NCI-H82 treated with DMSO at 0.1 percent for 48 hours (cell line): ENCODE data around the gene LDB1.

ENCODE experiments used
- DNase-seq: peaks from one replicate; lab custom pipeline; 2025; ENCODE audit not compliant: unreplicated experiment; lab: John Stamatoyannopoulos, UW

LDB1 gene

DNA sequence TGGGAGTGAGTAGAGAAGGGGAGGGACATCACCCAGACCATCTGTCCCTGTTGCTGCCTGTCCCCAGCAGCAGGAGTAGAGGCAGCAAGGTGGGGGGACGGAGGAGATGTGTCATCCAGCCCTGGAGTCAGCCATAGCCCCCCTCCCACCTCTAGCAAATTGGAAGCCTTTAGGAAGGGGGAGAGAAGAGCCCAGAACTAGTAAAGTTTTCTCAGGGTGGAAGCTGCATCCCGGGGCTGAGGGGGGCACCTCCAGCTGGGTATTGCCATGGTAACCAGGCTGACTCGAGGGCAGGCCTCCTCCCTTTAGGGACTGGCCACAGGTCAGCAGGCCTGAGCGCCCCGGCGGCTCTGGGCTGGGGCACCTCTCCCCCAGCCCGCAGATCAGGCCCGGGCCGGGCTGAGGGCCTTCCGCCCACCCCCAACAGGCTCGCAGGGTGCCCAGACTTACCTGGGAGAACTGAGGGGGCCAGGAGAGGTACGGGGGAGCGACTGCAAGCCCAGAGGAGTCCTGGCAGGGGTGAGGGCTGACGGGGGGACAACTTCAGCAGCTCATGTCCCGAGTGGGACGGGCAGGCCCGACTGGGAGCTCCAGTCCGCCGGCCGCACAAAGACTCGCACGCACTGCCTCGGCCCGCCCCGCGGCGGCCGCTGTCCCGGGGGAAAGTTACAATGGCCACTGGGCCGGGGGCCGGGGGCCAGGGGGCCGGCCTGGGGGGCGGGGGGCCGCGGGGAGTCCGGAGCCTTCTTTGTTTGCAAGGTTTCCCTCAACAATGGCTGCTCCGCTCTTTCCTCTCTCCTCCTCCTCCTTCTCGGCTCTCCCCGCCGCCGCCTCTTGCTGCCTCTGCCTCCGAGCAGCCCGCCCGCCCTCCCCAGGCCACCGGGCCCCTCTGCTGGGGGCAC, 6.0 kb downstream of the LDB1 start:
- peak; percentile 50 for DNase-seq

DNA sequence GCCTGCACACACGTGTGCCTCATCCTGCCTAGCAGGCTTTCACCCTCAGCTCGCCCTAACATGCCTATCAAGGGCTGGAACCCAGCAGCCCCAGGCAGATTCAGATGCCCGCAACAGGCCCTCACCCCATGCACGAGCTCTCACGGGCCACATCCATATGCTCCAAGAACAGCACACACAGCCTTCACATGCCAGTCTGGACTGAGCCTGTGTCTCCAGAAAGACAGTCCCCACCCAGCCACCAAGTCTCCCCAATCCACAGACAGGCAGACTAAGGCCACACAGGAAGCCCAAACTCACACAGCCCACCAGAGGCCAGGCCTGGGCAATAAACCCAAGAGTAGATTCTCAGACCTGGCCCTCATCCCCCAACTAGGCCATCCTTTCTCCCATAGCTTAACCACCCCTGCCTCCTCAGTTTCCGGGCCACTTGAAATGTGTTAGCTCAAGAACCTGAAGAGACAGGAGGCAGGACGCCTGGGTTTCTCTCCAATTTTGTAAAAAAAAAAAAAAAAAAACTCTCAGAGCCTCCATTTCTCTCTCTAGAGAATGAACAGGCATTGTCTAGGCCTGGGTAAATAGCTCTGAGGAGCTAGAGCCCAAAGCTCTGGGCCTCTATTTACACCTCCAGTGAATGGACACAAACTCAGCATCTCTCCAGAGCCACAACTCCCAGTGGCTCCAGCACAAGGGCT, 6.8 kb downstream of the LDB1 start:
- no peak for DNase-seq

DNA sequence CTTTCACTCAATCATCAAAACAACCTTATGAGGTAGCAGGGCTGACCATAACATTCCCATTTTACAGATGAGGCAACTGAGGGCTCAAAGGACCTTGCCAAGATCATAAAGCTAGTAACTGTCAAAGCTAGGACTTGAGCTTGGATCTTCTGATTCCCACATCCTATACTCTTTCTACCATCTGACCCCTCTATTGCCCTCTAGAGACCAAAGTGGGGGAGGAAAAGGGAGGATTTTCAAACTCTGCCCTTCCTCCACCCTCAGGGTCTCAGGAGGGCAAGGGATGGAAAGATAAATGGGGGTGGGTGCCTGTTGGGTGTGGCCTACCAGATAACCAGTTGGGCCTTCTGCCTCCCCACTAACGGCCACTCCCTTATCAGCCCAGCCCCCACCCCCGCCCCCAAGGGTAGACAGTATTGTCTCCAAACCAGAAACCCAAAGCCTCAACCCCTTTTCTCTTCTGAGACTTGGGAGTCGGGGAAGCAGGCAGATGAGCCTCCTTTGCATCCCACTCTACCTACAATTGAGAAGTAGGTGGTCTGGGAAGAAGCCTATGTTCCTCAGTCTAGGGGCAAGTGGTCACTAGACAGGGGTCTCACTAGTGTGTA, 7.9 kb downstream of the LDB1 start:
- no peak for DNase-seq

DNA sequence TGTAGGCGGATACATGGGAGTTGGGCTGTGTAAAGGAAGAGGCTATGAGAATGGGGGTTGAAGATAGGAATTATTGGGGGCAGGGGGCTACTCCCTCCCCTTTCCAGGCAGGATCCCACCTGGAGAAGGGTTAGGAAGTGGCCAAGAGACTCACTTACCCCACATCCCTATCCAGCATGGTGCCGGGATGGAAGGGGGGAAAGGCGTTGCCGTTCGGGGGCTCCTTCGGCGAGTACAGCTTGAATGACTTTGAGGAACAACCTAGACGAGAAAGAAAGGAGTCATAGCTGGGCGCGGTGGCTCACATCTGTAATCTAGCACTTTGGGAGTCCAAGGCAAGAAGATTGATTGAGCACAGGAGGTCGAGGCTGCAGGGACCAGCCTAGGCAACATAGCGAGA, 8.9 kb downstream of the LDB1 start:
- DNase-seq = no peak

DNA sequence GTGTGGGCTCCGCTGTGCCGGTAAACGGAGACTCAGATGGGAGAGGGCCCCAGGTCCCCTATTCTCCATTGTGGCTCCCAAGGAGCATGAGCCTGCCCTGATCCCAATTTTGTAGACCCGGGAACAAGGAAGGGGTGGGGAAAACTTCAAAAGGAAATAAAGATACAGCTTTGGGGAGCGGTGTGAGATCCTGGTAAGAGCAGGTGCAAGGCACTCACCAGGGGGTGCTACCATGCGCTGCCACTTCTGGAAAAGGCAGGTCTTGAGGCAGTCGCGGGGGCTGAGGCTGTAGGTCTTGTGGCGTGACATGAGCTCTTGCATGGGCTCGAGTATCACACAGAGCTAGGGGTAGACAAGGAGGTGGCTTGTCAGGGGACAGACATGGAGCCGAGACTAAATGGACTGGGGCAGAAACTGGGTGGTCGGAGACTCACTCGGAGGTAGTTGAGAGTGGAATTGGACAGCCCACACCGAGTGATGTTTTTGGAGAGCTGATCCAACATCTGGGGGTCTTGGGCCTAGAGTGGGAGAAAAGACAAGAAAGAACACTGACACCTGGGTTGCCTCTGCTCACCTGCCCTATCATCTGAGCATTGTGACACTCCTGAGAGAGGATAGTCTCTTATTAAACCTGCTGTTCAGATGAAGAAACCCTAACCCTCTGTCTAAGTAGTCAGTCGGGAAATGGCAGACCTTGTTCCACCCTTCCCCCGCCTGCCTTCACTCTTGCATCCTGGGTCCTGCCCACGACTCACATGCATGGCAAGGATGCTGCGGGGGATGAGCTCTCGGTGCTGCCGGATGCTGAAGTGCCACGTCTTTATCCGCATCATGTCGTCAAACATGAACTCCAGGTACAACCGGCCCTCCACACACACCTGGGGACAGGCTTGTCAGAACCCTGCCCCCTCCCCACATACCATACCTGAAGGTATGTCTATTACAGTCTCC, 10.7 kb downstream of the LDB1 start:
- no peak for DNase-seq

DNA sequence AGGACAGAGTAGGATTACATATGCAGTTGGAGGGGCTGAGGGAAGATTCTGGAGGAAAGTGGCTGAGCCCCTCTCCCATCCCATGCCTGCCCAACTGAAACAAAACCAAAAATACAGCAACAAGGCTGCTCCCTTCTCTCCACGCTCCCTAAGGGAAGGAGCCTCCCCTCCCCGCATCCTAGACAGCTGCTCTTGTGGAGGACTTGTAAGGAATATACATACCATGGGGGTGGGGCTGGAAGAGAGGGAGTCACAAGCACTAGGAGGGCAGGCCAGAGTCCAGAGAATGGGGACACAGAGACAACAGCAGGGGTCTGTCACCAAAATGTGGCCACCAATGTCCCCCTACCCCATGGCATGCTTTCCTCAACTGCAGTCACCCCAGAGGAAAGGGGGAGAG, 13.2 kb downstream of the LDB1 start:
- no peak for DNase-seq

DNA sequence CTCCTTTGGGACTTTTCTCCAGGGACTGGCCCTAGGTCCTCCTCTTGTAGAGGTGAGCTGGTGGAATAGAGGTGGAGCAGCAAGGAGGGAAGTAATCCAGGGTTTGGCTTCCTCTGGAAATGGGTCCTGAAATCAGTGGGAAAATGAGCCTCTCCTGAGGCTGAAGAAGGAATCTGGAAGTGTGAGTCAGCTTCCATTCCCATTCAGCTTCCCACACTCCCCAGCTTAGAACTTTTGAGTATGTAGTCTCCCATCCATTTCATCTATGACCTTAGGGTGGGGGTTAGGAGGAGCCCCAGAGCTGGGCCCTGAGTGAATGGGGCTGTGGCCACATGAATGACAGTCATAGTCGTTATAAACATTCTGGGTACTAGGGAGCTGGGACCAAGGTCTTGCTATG, 17.7 kb downstream of the LDB1 start:
- no peak for DNase-seq

DNA sequence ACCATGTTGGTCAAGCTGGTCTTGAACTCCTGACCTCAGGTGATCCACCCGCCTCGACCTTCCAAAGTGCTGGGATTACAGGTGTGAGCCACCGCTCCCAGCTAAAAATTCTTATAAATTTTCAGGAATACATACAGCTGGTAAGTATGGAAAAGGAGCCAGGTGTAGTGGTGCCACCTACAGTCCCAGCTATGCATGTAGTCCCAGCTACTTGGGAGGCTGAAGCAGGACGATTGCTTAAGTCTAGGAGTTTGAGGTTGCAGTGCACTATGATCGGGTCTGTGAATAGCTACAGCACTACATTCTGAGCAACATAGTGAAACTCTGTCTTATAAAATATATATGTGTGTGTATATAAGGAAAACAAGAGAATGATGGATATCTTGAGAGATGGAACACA, 19.0 kb downstream of the LDB1 start:
- no peak for DNase-seq

DNA sequence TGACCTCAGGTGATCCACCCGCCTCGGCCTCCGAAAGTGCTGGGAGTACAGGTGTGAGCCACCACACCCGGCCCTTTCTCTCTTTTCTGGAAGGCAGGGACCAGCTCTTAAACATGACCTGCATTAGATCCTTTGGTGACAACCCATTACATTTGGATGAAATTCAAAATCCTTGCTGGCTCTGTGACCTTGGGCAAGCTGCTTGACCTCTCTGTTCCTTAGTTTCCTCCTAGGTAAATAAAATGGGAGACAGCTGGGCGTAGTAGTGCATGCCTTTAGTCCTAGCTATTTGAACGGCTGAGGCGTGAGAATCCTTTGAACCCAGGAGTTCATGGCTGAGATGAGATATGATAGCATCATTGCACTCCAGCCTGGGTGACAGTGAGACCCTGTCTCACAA, 23.7 kb downstream of the LDB1 start:
- no peak for DNase-seq

DNA sequence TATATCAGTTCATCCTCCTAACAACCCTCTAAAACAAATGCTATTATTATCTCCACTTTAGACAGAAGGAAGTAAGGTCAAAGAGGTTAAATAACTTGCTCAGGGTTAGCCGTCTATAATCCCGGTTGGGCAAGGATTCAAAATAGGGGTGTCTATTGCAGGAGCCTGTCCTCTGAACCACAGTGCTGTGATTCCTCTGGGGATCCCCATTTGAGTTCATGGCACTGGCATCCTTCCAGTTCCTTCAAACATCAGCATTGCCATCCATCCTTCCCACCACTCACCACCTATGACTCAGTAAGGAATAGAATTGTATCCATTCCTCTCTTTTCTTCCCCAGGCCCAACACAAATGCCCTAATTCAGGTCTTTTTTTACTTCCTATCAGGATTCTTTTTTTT, 29.4 kb downstream of the LDB1 start:
- no peak for DNase-seq

DNA sequence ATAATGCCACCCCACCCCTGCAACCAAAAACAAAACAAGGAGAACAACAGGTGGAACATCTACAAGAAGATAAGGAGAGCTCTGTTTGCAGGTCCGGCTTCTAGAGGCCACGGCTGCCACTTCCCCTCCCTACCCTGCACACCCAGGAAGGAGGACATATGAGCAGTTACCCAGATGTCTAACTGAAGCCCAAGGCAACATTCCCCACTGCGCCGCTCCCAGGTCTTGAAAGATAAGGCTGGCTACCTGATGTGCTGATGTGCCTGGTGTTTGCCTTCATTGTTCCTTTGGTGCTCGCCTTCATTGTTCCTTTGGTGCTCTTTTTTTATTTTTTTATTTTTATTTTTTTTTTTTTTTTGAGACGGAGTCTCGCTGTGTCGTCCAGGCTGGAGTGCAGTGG, 34.0 kb downstream of the LDB1 start:
- DNase-seq = no peak

DNA sequence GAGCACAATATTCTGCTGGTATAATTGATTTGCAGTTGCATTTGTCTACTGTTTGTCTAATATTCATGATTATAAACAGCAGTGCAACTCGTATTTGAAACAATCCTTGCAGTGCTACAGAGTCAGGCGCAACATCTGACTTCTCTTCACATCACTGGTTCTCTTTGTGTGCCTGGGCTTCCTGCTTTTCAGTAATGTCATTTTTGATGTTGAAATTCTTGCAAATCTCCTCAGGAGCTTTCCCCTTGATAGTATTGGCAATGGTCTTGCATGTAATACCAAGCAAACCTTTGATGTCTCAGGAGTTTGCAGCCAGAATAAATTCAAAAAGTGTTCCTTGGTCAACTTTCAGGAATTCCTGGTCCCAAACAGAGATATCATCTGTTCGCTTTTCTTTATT, 34.8 kb downstream of the LDB1 start:
- DNase-seq = no peak

DNA sequence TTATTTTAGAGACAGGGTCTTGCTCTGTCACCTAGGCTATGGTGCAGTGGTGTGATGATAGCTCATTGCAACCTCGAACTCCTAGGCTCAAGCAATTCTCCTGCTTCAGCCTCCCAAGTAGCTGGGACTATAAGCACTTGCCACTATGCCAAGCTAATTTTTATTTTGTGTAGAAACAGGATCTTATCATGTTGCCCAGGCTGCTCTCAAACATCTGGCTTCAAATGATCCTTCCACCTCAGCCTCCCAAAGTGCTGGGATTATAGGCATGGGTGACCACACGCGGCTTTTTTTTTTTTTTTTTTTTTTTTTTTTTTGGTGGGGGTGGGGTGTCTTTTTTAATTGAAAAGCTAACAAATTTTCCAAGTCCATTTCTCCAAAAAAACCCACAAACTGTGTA, 36.6 kb downstream of the LDB1 start:
- no peak for DNase-seq

DNA sequence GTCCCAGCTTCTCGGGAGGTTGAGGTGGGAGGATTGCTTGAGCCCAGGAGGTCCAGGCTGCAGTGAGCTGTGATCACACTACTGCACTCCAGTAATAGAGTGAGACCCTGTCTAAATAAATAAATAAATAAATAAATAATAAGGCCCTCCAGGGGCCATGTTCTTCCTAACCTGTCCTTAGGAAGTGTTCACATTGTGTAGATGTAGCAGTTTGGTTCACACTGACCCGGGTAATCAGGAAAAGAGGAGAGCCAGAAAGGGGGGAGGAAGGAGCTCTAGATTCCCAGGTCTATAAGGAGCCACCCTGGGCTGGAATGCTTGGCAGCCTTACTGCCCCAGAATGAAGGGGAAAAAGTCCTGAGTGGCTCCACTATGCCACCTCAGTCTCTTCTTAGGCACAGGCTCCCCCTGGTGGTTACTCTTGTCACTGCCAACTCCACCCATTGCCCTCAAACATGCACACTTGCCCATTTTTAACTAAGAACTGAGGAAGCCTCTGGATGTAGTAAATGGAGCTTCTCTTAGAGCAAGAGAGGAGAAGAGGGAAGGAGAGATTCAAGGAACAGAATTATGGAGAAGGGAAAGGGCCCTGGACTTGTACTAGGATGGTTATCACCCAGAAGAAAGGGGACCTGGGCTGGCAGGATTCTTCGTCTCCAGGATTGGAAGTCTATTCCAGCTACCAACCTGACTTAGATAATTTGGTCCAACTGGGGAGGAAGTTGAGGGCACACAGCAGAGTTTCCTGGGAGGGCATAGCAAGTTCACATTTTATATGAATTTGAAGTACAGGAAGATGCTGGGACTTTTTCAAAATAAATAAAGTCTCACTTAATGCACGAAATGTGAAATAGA, 47.3 kb downstream of the LDB1 start:
- DNase-seq = peak; percentile 56

DNA sequence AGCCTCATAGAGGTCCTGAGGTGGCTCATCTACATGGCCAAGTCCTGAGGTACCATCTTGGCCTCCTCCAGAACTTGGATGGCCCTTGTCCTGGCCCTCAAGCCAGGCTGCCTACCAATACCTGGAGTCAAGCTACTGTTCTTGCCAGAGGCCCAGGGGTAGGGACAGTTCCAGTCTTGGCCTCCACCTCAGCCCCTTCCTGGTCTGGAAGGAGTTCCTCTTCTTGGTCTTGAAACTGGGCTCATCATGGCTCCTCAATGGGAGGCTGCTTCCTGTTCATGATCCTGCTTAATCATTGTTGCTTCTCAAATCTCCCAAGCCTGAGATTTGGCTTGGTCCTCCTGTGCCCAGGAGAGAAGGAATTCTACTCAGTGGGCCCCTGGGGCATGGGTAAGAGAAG, 51.1 kb downstream of the LDB1 start:
- DNase-seq = no peak

DNA sequence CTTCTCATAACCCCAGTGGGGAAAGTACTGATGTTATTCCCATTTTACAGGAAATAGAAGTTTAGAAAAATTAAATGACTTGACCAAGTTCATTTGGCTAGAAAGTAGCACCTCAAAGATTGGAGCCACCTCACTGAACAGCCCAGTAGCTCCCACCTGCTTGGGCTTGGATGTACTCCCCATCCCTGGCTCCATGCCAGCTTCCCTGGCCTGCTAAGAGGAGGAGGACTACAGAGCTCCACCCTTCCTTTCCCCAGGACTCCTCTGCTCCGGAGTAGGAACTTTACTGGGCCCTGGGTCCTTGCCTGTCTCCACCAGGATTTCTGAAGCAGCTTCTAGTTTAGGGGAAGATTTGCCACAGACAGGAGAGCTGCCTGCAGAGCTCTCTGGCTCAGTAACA, 52.0 kb downstream of the LDB1 start:
- DNase-seq = no peak

DNA sequence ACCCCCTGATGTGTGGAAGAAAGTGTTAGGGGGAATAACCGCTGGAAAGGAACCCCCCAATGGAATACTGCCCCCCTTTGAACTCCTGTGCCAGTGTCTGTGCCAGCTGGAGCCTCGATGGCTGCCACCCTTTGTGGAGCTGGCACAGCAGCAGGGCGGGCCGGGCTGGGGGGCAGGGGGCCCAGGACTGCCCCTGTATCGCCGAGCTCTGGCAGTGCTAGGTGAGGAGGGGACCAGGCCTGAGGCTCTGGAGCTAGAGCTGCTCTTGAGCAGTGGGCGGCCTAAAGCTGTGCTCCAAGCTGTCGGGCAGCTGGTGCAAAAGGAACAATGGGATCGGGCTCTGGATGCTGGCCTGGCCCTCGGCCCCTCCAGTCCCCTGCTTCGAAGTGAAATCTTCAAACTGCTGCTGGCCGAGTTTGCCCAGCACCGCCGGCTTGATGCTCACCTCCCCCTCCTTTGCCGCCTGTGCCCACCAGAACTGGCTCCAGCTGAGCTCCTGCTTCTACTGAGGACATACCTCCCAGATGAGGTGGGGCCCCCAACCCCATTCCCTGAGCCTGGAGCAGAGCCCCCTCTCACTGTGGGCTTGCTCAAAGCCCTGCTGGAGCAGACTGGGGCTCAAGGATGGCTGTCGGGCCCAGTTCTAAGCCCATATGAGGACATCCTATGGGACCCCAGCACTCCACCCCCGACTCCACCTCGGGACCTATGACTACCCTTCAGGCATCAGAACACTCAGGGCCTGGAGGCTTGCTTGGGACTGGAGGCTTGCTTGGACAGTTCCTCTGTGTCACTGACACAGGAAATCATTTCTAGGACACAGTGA, 52.9 kb downstream of the LDB1 start:
- no peak for DNase-seq

DNA sequence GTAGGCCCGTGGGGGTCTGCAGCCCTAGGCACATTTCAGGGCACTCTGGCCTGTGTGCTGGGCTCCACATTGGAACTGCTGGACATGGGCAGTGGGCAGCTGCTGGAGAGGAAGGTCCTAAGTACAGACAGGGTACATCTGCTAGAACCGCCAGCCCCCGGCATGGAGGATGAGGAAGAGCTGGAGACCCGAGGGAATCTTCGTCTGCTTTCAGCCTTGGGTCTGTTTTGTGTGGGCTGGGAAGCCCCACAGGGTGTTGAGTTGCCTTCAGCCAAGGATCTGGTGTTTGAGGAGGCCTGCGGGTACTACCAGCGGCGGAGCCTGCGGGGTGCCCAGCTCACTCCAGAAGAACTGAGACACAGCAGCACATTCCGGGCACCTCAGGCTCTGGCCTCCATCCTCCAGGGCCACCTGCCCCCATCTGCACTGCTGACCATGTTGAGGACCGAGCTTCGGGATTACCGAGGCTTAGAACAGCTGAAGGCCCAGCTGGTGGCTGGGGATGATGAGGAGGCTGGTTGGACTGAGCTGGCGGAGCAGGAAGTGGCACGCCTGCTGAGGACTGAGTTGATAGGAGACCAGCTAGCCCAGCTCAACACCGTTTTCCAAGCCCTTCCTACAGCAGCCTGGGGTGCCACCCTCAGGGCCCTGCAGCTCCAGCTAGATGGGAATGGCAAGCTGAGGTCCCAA, 53.6 kb downstream of the LDB1 start:
- peak; percentile 38 for DNase-seq
